IMR-90 (cell line): ENCODE measurements around the gene OMG. TPM values are rescaled to one million over a fixed set of nuclear protein-coding genes. Genes with fewer than 3 reads are reported as not detected.

Experiments
- ATAC-seq: fragments of 200-7000 bp; cut with Tn5 transposase; 2 replicates; pipeline ENCODE4 v1.9.1; 2020; ENCODE audit warnings: low read depth, mild to moderate bottlenecking, moderate library complexity
- BruUV-seq: library from RNA; stranded (reverse); fragments of 400-500 nt; replicated peaks from 2 replicates; lab custom pipeline; 2021; lab: Mats Ljungman, UMichigan
- CTCF ChIA-PET: fragments of 300-600 bp; formaldehyde crosslinking; extraction: SDS; loops from one replicate; lab custom pipeline; 2021; ENCODE audit warnings: antibody characterized with exemption; lab: Yijun Ruan, JAX
- POLR2A ChIA-PET: fragments of 300-600 bp; sonication (Branson Sonifier 250); formaldehyde crosslinking; loops from one replicate; lab custom pipeline; 2022; ENCODE audit warnings: antibody characterized with exemption; ENCODE audit not compliant: unreplicated experiment; lab: Charles Lee
- DNase-seq: peaks from one replicate; pipeline ENCODE4 v3.0.0; 2013
- H2AFZ ChIP-seq: replicated peaks from 2 replicates; pipeline ENCODE3; 2013; ENCODE audit warnings: low read length, mild to moderate bottlenecking; ENCODE audit not compliant: poor library complexity
- H2AK5ac ChIP-seq: 2 replicates; pipeline ENCODE4 v1.6.1; 2013; ENCODE audit warnings: low read depth, low read length, inconsistent platforms
- H2AK9ac ChIP-seq: replicated peaks from 2 replicates; pipeline ENCODE3; 2013; ENCODE audit warnings: mild to moderate bottlenecking, low read depth, low read length, moderate library complexity; ENCODE audit not compliant: poor library complexity
- H2BK120ac ChIP-seq: 2 replicates; pipeline ENCODE4 v1.6.1; 2013; ENCODE audit warnings: low read depth, low read length, inconsistent platforms
- H2BK15ac ChIP-seq: 3 replicates; pipeline ENCODE4 v1.6.1; 2013; ENCODE audit warnings: low read depth, low read length, inconsistent platforms
- H2BK20ac ChIP-seq: 2 replicates; pipeline ENCODE4 v1.6.1; 2013; ENCODE audit warnings: low read depth, mild to moderate bottlenecking, inconsistent platforms, low read length, moderate library complexity
- H2BK5ac ChIP-seq: 2 replicates; pipeline ENCODE4 v1.6.1; 2013; ENCODE audit warnings: mild to moderate bottlenecking, low read depth, low read length, inconsistent platforms; ENCODE audit not compliant: poor library complexity, severe bottlenecking
- H3K14ac ChIP-seq: replicated peaks from 2 replicates; pipeline ENCODE4 v1.6.1; 2013; ENCODE audit warnings: low read depth, low read length, inconsistent platforms
- H3K18ac ChIP-seq: 2 replicates; pipeline ENCODE4 v1.6.1; 2013; ENCODE audit warnings: low read depth, low read length, control low read depth
- H3K23ac ChIP-seq: 2 replicates; pipeline ENCODE4 v1.6.1; 2013; ENCODE audit warnings: low read depth, low read length, inconsistent platforms
- H3K27ac ChIP-seq: 2 replicates; pipeline ENCODE4 v1.5.1; 2013; ENCODE audit warnings: mild to moderate bottlenecking, control low read depth, low read length; ENCODE audit not compliant: insufficient read depth
- H3K27me3 ChIP-seq: 2 replicates; pipeline ENCODE4 v1.6.1; 2013; ENCODE audit warnings: low read length; ENCODE audit not compliant: control insufficient read depth, insufficient read depth
- H3K36me3 ChIP-seq: 2 replicates; pipeline ENCODE4 v1.6.1; 2013; ENCODE audit warnings: low read length, mixed read lengths; ENCODE audit not compliant: control insufficient read depth, insufficient read depth
- H3K4ac ChIP-seq: 2 replicates; pipeline ENCODE4 v1.6.1; 2013; ENCODE audit warnings: low read depth, low read length, inconsistent platforms
- H3K4me1 ChIP-seq: 2 replicates; pipeline ENCODE4 v1.6.1; 2013; ENCODE audit warnings: low read length, mixed read lengths; ENCODE audit not compliant: control insufficient read depth, insufficient read depth
- H3K4me2 ChIP-seq: 2 replicates; pipeline ENCODE4 v1.6.1; 2013; ENCODE audit warnings: low read depth, mild to moderate bottlenecking, control low read depth, low read length, moderate library complexity
- H3K4me3 ChIP-seq: 2 replicates; pipeline ENCODE4 v1.5.1; 2013; ENCODE audit warnings: low read depth, mild to moderate bottlenecking, control low read depth, low read length, moderate library complexity; ENCODE audit not compliant: insufficient read depth
- H3K56ac ChIP-seq: 2 replicates; pipeline ENCODE4 v1.6.1; 2013; ENCODE audit warnings: low read length, inconsistent platforms; ENCODE audit not compliant: insufficient read depth; ENCODE audit errors: extremely low read depth
- H3K79me1 ChIP-seq, 2 experiments: 2 replicates each; pipeline ENCODE4 v1.6.1; 2013; ENCODE audit warnings: low read length in 2 of 2, inconsistent platforms in 1 of 2, low read depth in 1 of 2
- H3K9ac ChIP-seq: 2 replicates; pipeline ENCODE4 v1.6.1; 2013; ENCODE audit warnings: low read depth, low read length, control low read depth
- H3K9me1 ChIP-seq: 2 replicates; pipeline ENCODE4 v1.6.1; 2013; ENCODE audit warnings: low read length, inconsistent platforms; ENCODE audit not compliant: insufficient read depth
- H3K9me3 ChIP-seq: 2 replicates; pipeline ENCODE4 v1.6.1; 2013; ENCODE audit warnings: low read length; ENCODE audit not compliant: control insufficient read depth, insufficient read depth
- H4K20me1 ChIP-seq: 2 replicates; pipeline ENCODE4 v1.6.1; 2013; ENCODE audit warnings: low read length, inconsistent platforms; ENCODE audit not compliant: insufficient read depth
- H4K5ac ChIP-seq: 2 replicates; pipeline ENCODE4 v1.6.1; 2013; ENCODE audit warnings: mild to moderate bottlenecking, low read depth, low read length, control low read depth
- H4K8ac ChIP-seq, 2 experiments: 2 replicates each; pipeline ENCODE4 v1.6.1; 2013; ENCODE audit warnings: low read depth in 2 of 2, low read length in 2 of 2, control low read depth in 1 of 2, inconsistent platforms in 1 of 2
- H4K91ac ChIP-seq: 2 replicates; pipeline ENCODE4 v1.6.1; 2013; ENCODE audit warnings: low read depth, low read length, inconsistent platforms; ENCODE audit not compliant: insufficient read depth
- BHLHE40 ChIP-seq: fragments of 150-350 bp; IDR thresholded peaks from 2 replicates; pipeline ENCODE4 v1.6.1; 2016; ENCODE audit warnings: mild to moderate bottlenecking, low read depth, low read length
- CEBPB ChIP-seq: IDR thresholded peaks from 2 replicates; pipeline ENCODE4 v1.6.1; 2012; ENCODE audit warnings: low read depth, low read length, improper control_type of control experiment
- CHD1 ChIP-seq: IDR thresholded peaks from 2 replicates; pipeline ENCODE4 v1.6.1; 2012; ENCODE audit warnings: low read depth, low read length, improper control_type of control experiment
- CTCF ChIP-seq: conservative IDR thresholded peaks from 2 replicates; pipeline ENCODE4 v1.5.1; 2012; ENCODE audit warnings: mild to moderate bottlenecking, low read depth, low read length, improper control_type of control experiment
- FOS ChIP-seq: fragments of 150-350 bp; IDR thresholded peaks from 2 replicates; pipeline ENCODE4 v1.6.1; 2016; ENCODE audit warnings: low read depth, low read length
- MAFK ChIP-seq: IDR thresholded peaks from 2 replicates; pipeline ENCODE4 v1.6.1; 2012; ENCODE audit warnings: low read depth, low read length, improper control_type of control experiment
- MAZ ChIP-seq: IDR thresholded peaks from 2 replicates; pipeline ENCODE4 v1.6.1; 2012; ENCODE audit warnings: low read depth, mild to moderate bottlenecking, low read length, improper control_type of control experiment, moderate library complexity, borderline replicate concordance
- MXI1 ChIP-seq: IDR thresholded peaks from 2 replicates; pipeline ENCODE4 v1.6.1; 2012; ENCODE audit warnings: low read depth, mild to moderate bottlenecking, low read length, moderate library complexity, borderline replicate concordance
- NFE2L2 ChIP-seq: fragments of 150-350 bp; IDR thresholded peaks from 2 replicates; pipeline ENCODE4 v1.6.1; 2016; ENCODE audit warnings: low read depth, mild to moderate bottlenecking, low read length
- POLR2A ChIP-seq: IDR thresholded peaks from 2 replicates; pipeline ENCODE4 v1.6.1; 2012; ENCODE audit warnings: mild to moderate bottlenecking, low read depth, low read length
- RAD21 ChIP-seq: IDR thresholded peaks from 2 replicates; pipeline ENCODE4 v1.6.1; 2012; ENCODE audit warnings: low read length, improper control_type of control experiment
- RCOR1 ChIP-seq: IDR thresholded peaks from 2 replicates; pipeline ENCODE4 v1.6.1; 2012; ENCODE audit warnings: mild to moderate bottlenecking, low read length, improper control_type of control experiment; ENCODE audit not compliant: insufficient replicate concordance
- RFX5 ChIP-seq: IDR thresholded peaks from 2 replicates; pipeline ENCODE4 v1.8.0; 2012; ENCODE audit warnings: low read depth, mild to moderate bottlenecking, low read length, moderate library complexity
- SMC3 ChIP-seq: fragments of 150-350 bp; IDR thresholded peaks from 2 replicates; pipeline ENCODE4 v1.6.1; 2016; ENCODE audit warnings: low read depth, mild to moderate bottlenecking, antibody characterized with exemption, low read length, moderate library complexity
- USF2 ChIP-seq: fragments of 150-350 bp; IDR thresholded peaks from 2 replicates; pipeline ENCODE4 v1.6.1; 2017; ENCODE audit warnings: mild to moderate bottlenecking, antibody characterized with exemption, low read length, low read depth
- dilution Hi-C: fragments of 300-500 bp; cut with HindIII; formaldehyde crosslinking; loops from one replicate; pipeline ENCODE4 v1.14.3; 2018; ENCODE audit warnings: low sequenced_read_pairs; ENCODE audit not compliant: unreplicated experiment
- in situ Hi-C: fragments of 300-500 bp; cut with MboI; formaldehyde crosslinking; loops from 3 replicates; pipeline ENCODE4 v1.14.3; 2019; ENCODE audit warnings: low sequenced_read_pairs, inconsistent platforms, mixed read lengths
- intact Hi-C: fragments of 100-400 bp; cut with micrococcal nuclease; formaldehyde crosslinking; loops from 2 replicates; pipeline ENCODE4 v1.10.0; 2022
- polyA plus RNA-seq, 3 experiments: library from polyadenylated mRNA; depleted of rRNA; stranded (reverse); fragments of >200 nt; gene quantifications; 2 replicates each; pipeline ENCODE4 v1.2.3, GENCODE V29; 2012; ENCODE audit warnings: low replicate concordance in 1 of 3
- total RNA-seq: library from RNA; depleted of rRNA; stranded (reverse); fragments of >200 nt; gene quantifications from 2 replicates; pipeline ENCODE4 v1.2.3, GENCODE V29; 2012
- TF ChIP-seq, protein P1 (sequence below): fragments of 150-350 bp; IDR thresholded peaks from 2 replicates; pipeline ENCODE4 v1.6.1; 2016; ENCODE audit warnings: low read depth, mild to moderate bottlenecking, low read length, moderate library complexity, borderline replicate concordance

The OMG gene
- total and polyA plus RNA-seq, 2 of the 4 experiments (the other 2 are of a cell fraction): 0.18 TPM; not detected in 1

- dilution Hi-C loops: no loop called here
- ChIA-PET POLR2A (interaction anchor here (0.5 to 0.6 kb wide), 2 partner anchors 252 to 1676 kb away, joined by 8 to 10 read pairs; no protein-coding TSS in a partner anchor), CTCF (interaction anchor here (0.6 to 1.0 kb wide), 3 partner anchors 9 to 204 kb away, joined by 3 read pairs; no protein-coding TSS in a partner anchor)
Measured at GRCh38 chr17:31251970-31252328, 45.1 kb downstream of the OMG start.

More at GRCh38 chr17:31251970-31252328, 45.1 kb downstream of the OMG start:
- ATAC-seq: no peak
- Histone ChIP-seq H3K9me3 (no peaks in the 10 kb centered on the region), H3K79me1 (peaks cover 6 to 19% of the 10 kb centered on the region in 2 experiments), H2BK15ac (0 out of 3 replicates have a peak overlapping the region, but pooled peaks have one; percentile 15), H2AK9ac (no peak overlapping the region), H3K9me1 (peaks cover 2% of the 10 kb centered on the region; the same call in 1 of the 2 replicates), H3K9ac (no peak overlapping the region), H3K23ac (no peak overlapping the region), H2AFZ (no peak overlapping the region), H2BK120ac (no peak overlapping the region), H3K56ac (no peak overlapping the region), H3K4me2 (no peak overlapping the region), H4K8ac (no peak overlapping the region), H3K4ac (no peak overlapping the region), H2BK5ac (peak overlapping the region; percentile 89), H4K5ac (no peak overlapping the region), H2AK5ac (no peak overlapping the region), H3K27ac (no peak overlapping the region; the same call in 1 of the 2 replicates), H4K91ac (no peak overlapping the region), H3K14ac (no peak overlapping the region), H3K4me3 (no peak overlapping the region), H3K36me3 (peaks cover 2% of the 10 kb centered on the region; the same call in 1 of the 2 replicates), H3K27me3 (no peaks in the 10 kb centered on the region), H4K20me1 (0 out of 2 replicates have a peak, but pooled peaks cover 6% of the 10 kb centered on the region), H3K18ac (no peak overlapping the region), H3K4me1 (peaks cover 13% of the 10 kb centered on the region; the same call in 1 of the 2 replicates), H2BK20ac (no peak overlapping the region)
- no peak for DNase-seq
- in situ Hi-C loops (no loop called here), intact Hi-C loops (loop anchor here (5.0 kb wide), 1 partner anchor 120 kb away; no protein-coding TSS in a partner anchor)
- no TSS peak for BruUV-seq
- TF ChIP-seq USF2 (no peak), MXI1 (no peak), POLR2A (no peak), RAD21 (no peak), CEBPB (no peak), BHLHE40 (no peak), CTCF (no peak), RCOR1 (no peak), NFE2L2 (no peak), MAFK (no peak), MAZ (no peak), RFX5 (no peak), FOS (no peak), SMC3 (no peak), CHD1 (no peak)
- TF ChIP-seq, protein P1, sequence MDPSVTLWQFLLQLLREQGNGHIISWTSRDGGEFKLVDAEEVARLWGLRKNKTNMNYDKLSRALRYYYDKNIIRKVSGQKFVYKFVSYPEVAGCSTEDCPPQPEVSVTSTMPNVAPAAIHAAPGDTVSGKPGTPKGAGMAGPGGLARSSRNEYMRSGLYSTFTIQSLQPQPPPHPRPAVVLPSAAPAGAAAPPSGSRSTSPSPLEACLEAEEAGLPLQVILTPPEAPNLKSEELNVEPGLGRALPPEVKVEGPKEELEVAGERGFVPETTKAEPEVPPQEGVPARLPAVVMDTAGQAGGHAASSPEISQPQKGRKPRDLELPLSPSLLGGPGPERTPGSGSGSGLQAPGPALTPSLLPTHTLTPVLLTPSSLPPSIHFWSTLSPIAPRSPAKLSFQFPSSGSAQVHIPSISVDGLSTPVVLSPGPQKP: no peak
